Testis (tissue), 3 donors: Measurements from ENCODE around the gene PHF21A. TPM values are rescaled to one million over a fixed set of nuclear protein-coding genes. Genes with fewer than 3 reads are reported as not detected.

Experiments
- DNase-seq: peaks from one replicate; pipeline ENCODE4 v3.0.0-alpha.2; 2019
- H3K27ac ChIP-seq, 2 donors: fragments of 200-600 bp; sonication (generic); one replicate each; pipeline ENCODE4 v1.5.1; 2019
- H3K27me3 ChIP-seq: fragments of 200-600 bp; sonication (generic); one replicate; pipeline ENCODE4 v1.5.1; 2019
- H3K36me3 ChIP-seq: fragments of 200-600 bp; sonication (generic); one replicate; pipeline ENCODE4 v1.5.1; 2017; ENCODE audit warnings: low read depth; ENCODE audit errors: missing control alignments
- H3K4me1 ChIP-seq: fragments of 200-600 bp; sonication (generic); one replicate; pipeline ENCODE4 v1.5.1; 2019
- H3K4me3 ChIP-seq, 2 donors: fragments of 200-600 bp; sonication (generic); one replicate each; pipeline ENCODE4 v1.5.1; 2017 to 2019
- H3K9me3 ChIP-seq: fragments of 200-600 bp; sonication (generic); one replicate; pipeline ENCODE4 v1.5.1; 2017
- CTCF ChIP-seq, 3 experiments: fragments of 450-650 bp in 2 of 3; fragments of 200-600 bp in 1 of 3; sonication (generic) in 1 of 3; IDR thresholded peaks; one replicate each; pipeline ENCODE4 v1.5.1; 2016 to 2019; ENCODE audit warnings: antibody characterized with exemption in 3 of 3, mild to moderate bottlenecking in 2 of 3, moderate library complexity in 1 of 3
- POLR2A ChIP-seq: fragments of 450-650 bp; IDR thresholded peaks from one replicate; pipeline ENCODE4 v1.6.1; 2017; ENCODE audit warnings: antibody characterized with exemption, mild to moderate bottlenecking, moderate library complexity
- WGBS, 2 donors: methylation state at CpG; one replicate each; pipeline ENCODE4 v1.1.5; 2018; 5-methylcytosine and 5-hydroxymethylcytosine counted together
- intact Hi-C: fragments of 100-400 bp; cut with DNase I; formaldehyde crosslinking; loops from one replicate; pipeline ENCODE4 v1.15.1; 2023; ENCODE audit warnings: low total_unique reads
- polyA plus RNA-seq: library from polyadenylated mRNA; stranded (reverse); fragments of 350-450 nt; fragmentation: Illumina TruSeq; extraction: RNeasy Lipid Tissue Mini Kit (QIAGEN cat#74804); gene quantifications from one replicate; pipeline ENCODE4 v1.2.3, GENCODE V29; 2014; ENCODE audit warnings: low read depth, low replicate concordance; ENCODE audit not compliant: insufficient read depth
- total RNA-seq, 2 donors: library from RNA; depleted of rRNA; stranded (reverse); fragments of >200 nt; gene quantifications; one replicate each; pipeline ENCODE4 v1.2.3, GENCODE V29; 2016

PHF21A gene
- total and polyA plus RNA-seq, 3 donors from 2014 or later, result 53.5 to 83.2 (median 56.6) TPM

- DNase-seq, result no peak
- TF ChIP-seq POLR2A (no peak), CTCF (IDR thresholded peaks at IDR 0.05) (no peak)
- 43 to 52% methylated on average over 2 of the region's 2 CpGs for WGBS, 2 donors
Measured at GRCh38 chr11:46159680-46160079, 38.4 kb upstream of the PHF21A start.

GRCh38 chr11:46149826-46150225, 28.6 kb upstream of the PHF21A start:
- no peak for DNase-seq
- Histone ChIP-seq H3K4me1 (no peaks in the 10 kb centered on the region), H3K36me3 (no peaks in the 10 kb centered on the region), H3K27me3 (no peaks in the 10 kb centered on the region), H3K4me3 (no peak overlapping the region), H3K9me3 (no peaks in the 10 kb centered on the region), H3K27ac (no peak overlapping the region)
- intact Hi-C loops, result no loop called here
- 69 to 81% methylated on average over 4 of the region's 4 CpGs for WGBS, 2 donors
- TF ChIP-seq POLR2A, result no peak
- TF ChIP-seq CTCF (IDR thresholded peaks at IDR 0.05), result no peak

More at GRCh38 chr11:46159680-46160079, 38.4 kb upstream of the PHF21A start:
- Histone ChIP-seq H3K27ac (no peak overlapping the region), H3K9me3 (no peaks in the 10 kb centered on the region), H3K4me1 (no peaks in the 10 kb centered on the region), H3K36me3 (no peaks in the 10 kb centered on the region), H3K27me3 (no peaks in the 10 kb centered on the region), H3K4me3 (no peak overlapping the region)
- intact Hi-C loops, result no loop called here

DNA sequence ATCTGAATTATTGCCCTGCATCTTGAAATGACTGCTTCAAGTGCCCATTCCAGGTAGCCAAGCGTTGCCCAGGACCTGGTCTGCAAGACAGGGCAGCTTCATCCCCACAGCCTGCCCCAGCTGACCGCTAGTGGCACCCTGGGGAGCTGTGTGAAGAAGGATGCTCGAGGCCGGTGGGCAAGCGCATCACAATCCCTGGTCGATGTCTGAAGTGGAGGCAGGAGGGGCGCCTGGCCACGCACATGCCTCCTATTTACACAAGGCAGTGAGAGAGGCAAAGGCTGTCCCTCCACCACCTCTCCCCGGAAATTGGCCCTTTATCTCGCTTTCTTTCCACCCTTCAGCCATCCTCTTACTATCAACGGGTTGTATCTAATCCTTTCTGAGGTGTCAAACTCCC, 28.1 kb upstream of the PHF21A start:
- Histone ChIP-seq H3K4me1 (no peaks in the 10 kb centered on the region), H3K27ac (no peak overlapping the region), H3K27me3 (no peaks in the 10 kb centered on the region), H3K36me3 (no peaks in the 10 kb centered on the region), H3K9me3 (no peaks in the 10 kb centered on the region), H3K4me3 (no peak overlapping the region)
- no peak for DNase-seq
- no peak for TF ChIP-seq CTCF (IDR thresholded peaks at IDR 0.05)
- TF ChIP-seq POLR2A, result no peak
- intact Hi-C loops, result no loop called here
- WGBS, 2 donors, result 42 to 51% methylated on average over 10 to 11 of the region's 11 CpGs

- Histone ChIP-seq H3K36me3 (no peaks in the 10 kb centered on the region), H3K4me3 (no peak overlapping the region), H3K4me1 (no peaks in the 10 kb centered on the region), H3K27me3 (no peaks in the 10 kb centered on the region), H3K27ac (no peak overlapping the region), H3K9me3 (no peaks in the 10 kb centered on the region)
- TF ChIP-seq POLR2A, result no peak
- DNase-seq, result no peak
- WGBS, 2 donors, result 82 to 83% methylated on average over 7 to 8 of the region's 8 CpGs
- intact Hi-C loops, result no loop called here
Measured at GRCh38 chr11:46144741-46145140, 23.5 kb upstream of the PHF21A start.

DNA sequence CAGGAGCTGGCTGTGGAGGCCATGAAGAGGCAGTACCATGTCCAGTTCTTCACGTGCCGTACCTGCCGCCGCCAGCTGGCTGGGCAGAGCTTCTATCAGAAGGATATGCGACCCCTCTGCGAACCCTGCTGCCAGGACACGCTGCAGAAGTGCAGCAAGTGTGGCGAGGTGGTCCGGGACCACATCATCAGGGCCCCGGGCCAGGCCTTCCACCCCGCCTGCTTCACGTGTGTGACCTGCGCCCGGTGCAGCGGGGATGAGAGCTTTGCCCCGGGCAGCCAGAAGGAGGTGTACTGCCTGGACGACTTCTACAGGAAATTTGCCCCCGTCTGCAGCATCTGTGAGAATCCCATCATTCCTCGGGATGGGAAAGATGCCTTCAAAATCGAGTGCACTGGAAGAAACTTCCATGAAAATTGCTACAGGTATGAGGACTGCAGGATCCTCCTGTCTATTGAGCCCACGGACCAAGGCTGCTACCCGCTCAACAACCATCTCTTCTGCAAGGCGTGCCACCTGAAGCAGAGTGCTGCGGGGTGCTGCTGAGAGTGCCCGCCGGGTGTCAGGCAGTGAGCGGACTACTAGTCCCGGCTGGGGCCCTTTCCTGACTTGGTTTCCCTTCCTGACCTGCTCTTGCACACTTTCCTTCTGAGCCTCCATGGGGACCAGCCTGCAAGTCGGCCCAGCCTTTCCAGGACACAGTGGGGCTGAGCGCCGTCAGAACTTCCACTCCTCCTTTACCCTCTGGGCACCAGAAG, 22.0 kb upstream of the PHF21A start:
- intact Hi-C loops, result no loop called here
- H3K4me3 ChIP-seq, result peak overlapping the region in 1 of 2 donors; percentile 13
- TF ChIP-seq CTCF (IDR thresholded peaks at IDR 0.05) (no peak), POLR2A (no peak)
- 55 to 64% methylated on average over 30 to 31 of the region's 31 CpGs for WGBS, 2 donors
- no peak for DNase-seq
- no peak overlapping the region for H3K27ac ChIP-seq
- no peaks in the 10 kb centered on the region for H3K4me1 ChIP-seq
- no peaks in the 10 kb centered on the region for H3K9me3 ChIP-seq
- H3K36me3 ChIP-seq, result no peaks in the 10 kb centered on the region
- no peaks in the 10 kb centered on the region for H3K27me3 ChIP-seq
